ENCODE measurements around the gene CCDC7.
A peak's percentile ranks its signal among the peaks of the same experiment; 100 is the strongest.
"Not testable (repeated sequence)": the region's sequence is repeated elsewhere in the genome, so short reads cannot be mapped to it uniquely, and the experiment has no call there.

The CCDC7 gene

DNA sequence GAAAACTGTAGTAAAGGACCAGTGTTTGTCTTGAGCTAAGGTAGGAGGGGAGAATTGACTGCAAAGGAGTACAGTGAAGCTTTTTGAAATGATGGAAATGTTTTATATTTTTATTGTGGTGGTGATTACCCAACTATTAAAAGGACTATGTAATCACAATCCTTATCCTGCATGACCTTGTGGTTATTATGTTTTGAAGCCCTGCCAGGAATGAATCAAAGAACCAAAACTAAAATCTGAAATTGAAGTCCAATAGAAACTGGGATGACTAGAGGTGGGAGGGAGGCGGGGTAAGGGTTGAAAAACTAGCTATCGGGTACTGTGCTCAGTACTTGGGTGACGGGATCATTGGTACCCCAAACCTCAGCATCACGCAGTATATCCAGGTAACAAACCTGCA is 8.2 kb downstream of the CCDC7 start:
- no peak for TF ChIP-seq CTCF (conservative IDR thresholded peaks at IDR 0.05; ENCODE audit: low read depth, low read length)
- H3K4me3 ChIP-seq (ENCODE audit: low read depth, low read length), result no peak overlapping the region
- peak; percentile 1 for DNase-seq (ENCODE audit: low read depth)

DNA sequence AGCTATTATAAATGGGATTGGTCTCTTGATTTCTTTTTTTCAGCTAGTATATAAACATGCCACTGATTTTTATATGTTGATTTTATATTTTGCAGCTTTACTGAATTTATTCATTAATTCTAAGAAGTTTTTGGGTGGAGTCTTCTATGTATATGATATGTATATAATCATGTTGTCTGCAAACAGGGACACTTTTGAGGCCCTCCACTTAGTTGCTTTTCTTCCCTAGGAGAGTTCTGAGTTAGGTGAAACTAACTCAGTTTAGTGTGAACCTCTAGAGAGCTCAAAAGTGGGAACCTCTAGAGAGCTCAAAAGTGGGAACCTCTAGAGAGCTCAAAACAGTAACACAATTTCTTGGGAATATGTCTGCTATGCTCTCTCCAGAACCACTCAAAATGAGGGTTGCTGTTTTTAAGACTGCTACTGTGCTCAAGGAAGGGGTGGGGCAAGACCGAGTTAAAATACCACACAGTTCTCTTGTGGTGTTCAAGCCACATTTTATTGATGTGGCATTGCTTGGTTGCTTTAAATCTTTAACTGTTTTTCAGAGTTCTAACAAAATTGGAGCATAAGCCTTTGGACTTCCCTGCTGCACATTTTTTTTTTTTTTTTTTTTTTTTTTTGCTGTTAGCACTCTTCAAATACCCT is 13.2 kb downstream of the CCDC7 start:
- DNase-seq (ENCODE audit: low read depth), result no peak
- no peak for TF ChIP-seq CTCF (conservative IDR thresholded peaks at IDR 0.05; ENCODE audit: low read depth, low read length)
- H3K4me3 ChIP-seq (ENCODE audit: low read depth, low read length), result no peak overlapping the region

- H3K4me3 ChIP-seq (ENCODE audit: low read depth, low read length), result no peak overlapping the region
- no peak for DNase-seq (ENCODE audit: low read depth)
- TF ChIP-seq CTCF (conservative IDR thresholded peaks at IDR 0.05; ENCODE audit: low read depth, low read length), result no peak
Observed at GRCh38 chr10:32461203-32461602, 15.3 kb downstream of the CCDC7 start.

DNA sequence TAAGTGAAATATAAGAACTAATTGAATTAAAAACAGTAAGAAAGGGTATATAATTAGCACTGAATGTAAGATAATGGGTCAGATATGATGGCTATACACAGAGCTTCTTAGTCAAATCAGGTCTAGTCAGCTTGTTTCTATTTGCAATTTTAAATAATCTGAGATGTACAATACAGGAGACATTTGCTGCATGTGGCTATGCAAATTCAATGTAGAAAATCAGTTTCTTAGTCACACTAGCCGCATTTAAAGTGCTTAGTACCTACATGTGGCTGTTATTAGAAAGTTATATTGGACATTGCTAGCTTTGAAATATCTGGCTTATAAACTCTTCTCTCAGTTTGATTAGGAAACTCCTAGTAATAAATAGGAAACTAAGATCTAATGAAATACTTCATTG is 25.3 kb downstream of the CCDC7 start:
- no peak for TF ChIP-seq CTCF (conservative IDR thresholded peaks at IDR 0.05; ENCODE audit: low read depth, low read length)
- H3K4me3 ChIP-seq (ENCODE audit: low read depth, low read length), result no peak overlapping the region
- DNase-seq (ENCODE audit: low read depth), result no peak

DNA sequence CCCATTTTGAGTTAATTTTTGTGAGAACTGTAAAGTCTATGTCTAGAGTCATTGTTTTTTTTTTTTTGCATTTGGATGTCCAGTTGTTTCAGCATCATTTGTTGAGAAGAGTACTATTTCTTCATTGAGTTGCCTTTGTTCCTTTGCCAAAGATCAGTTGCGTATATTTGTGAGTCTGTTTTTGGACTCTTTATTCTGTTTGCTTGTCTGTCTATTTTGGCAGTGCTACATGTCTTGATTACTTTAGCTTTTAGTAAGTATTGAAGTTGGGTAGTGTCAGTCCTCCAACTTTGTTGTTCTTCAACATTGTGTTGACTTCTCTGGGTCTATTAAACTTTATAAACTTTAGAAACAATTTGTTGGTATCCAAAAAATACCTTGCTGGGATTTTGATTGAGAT is 31.6 kb downstream of the CCDC7 start:
- no peak for DNase-seq (ENCODE audit: low read depth)
- H3K4me3 ChIP-seq (ENCODE audit: low read depth, low read length), result no peak overlapping the region
- TF ChIP-seq CTCF (conservative IDR thresholded peaks at IDR 0.05; ENCODE audit: low read depth, low read length), result no peak

DNA sequence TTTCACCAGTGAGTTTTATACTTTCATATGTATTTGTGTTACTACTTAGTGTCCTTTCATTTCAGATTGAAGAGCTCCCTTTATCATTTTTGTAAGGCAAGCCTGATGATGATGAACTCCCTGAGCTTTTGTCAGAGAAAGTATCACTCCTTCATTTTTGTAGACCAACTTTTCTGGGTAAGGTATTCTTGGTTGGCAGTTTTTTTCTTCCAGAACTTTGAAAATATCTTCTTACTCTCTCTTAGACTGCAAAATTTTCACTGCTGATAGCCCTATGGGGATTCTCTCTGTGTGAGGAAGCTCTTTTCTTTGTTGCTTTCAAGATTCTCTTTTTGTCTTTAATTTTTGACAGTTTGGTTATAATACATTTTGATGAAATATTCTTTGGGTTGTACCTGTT is 35.7 kb downstream of the CCDC7 start:
- DNase-seq (ENCODE audit: low read depth), result no peak
- no peak for TF ChIP-seq CTCF (conservative IDR thresholded peaks at IDR 0.05; ENCODE audit: low read depth, low read length)

GRCh38 chr10:32483019-32483502 is 37.1 kb downstream of the CCDC7 start:
- not testable (repeated sequence) for H3K4me3 ChIP-seq (ENCODE audit: low read depth, low read length); DNase-seq (ENCODE audit: low read depth)

More for the DNA sequence above, 35.7 kb downstream of the CCDC7 start:
- H3K4me3 ChIP-seq (ENCODE audit: low read depth, low read length), result no peak overlapping the region

DNA sequence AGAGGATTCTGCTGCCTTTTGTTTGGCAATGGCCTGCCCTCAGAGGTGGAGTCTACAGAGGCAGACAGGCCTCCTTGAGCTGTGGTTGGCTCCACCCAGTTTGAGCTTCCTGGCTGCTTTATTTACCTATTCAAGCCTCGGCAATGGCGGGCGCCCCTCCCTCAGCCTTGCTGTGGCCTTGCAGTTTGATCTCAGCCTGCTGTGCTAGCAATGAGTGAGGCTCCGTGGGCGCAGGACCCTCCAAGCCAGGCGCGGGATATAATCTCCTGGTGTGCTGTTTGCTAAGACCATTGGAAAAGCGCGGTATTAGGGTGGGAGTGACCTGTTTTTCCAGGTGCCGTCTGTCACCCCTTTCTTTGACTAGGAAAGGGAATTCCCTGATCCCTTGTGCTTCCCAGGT is 42.1 kb downstream of the CCDC7 start:
- H3K4me3 ChIP-seq (ENCODE audit: low read depth, low read length); DNase-seq (ENCODE audit: low read depth): not testable (repeated sequence)
